K562 (cell line): ENCODE data around the gene EXO5. TPM values are rescaled to one million over a fixed set of nuclear protein-coding genes. Genes with fewer than 3 reads are reported as not detected.

ENCODE experiments used
- ATF7 ChIP-seq: fragments of 450-650 bp; IDR thresholded peaks from 2 replicates; pipeline ENCODE4 v1.7.1; 2014; ENCODE audit warnings: mild to moderate bottlenecking, moderate library complexity
- COPS2 ChIP-seq: fragments of 450-650 bp; conservative IDR thresholded peaks from 2 replicates; pipeline ENCODE4 v1.6.1; 2016; ENCODE audit warnings: mild to moderate bottlenecking, moderate library complexity
- CSDE1 ChIP-seq, 2 experiments: fragments of 450-650 bp; IDR thresholded peaks; 2 replicates each; pipeline ENCODE4 v1.6.1; 2016; ENCODE audit warnings: mild to moderate bottlenecking in 1 of 2
- ILF3 ChIP-seq: fragments of 450-650 bp; IDR thresholded peaks from 2 replicates; pipeline ENCODE4 v1.6.1; 2018; ENCODE audit warnings: antibody characterized with exemption, mild to moderate bottlenecking, moderate library complexity, borderline replicate concordance
- MCM7 ChIP-seq, 2 experiments: fragments of 450-650 bp; IDR thresholded peaks; 2 replicates each; pipeline ENCODE4 v1.6.1; 2016 to 2018
- NFIX ChIP-seq: fragments of 250-450 bp; sonication (Bioruptor Pico); IDR thresholded peaks from 2 replicates; pipeline ENCODE4 v1.4.0; 2020; ENCODE audit warnings: low read depth, mild to moderate bottlenecking, moderate library complexity
- POLR2A ChIP-seq: fragments of 450-650 bp; conservative IDR thresholded peaks from 2 replicates; pipeline ENCODE4 v1.6.1; 2016
- PYGO2 ChIP-seq: fragments of 450-650 bp; IDR thresholded peaks from 2 replicates; pipeline ENCODE4 v1.6.1; 2016; ENCODE audit warnings: mild to moderate bottlenecking, missing genetic modification characterization, moderate library complexity, missing compliant biosample characterization
- RAD21 ChIP-seq, 2 experiments: fragments of 250-450 bp in 1 of 2; fragments of 450-650 bp in 1 of 2; sonication (Bioruptor Pico) in 1 of 2; formaldehyde crosslinking in 1 of 2; IDR thresholded peaks in 1 of 2; conservative IDR thresholded peaks in 1 of 2; 2 replicates each; pipeline versions ENCODE4 v1.4.0 to v1.8.0; 2020 to 2022; ENCODE audit warnings: mild to moderate bottlenecking in 2 of 2, moderate library complexity in 1 of 2
- SAFB2 ChIP-seq: fragments of 200-400 bp; formaldehyde crosslinking; IDR thresholded peaks from 2 replicates; pipeline ENCODE4 v1.6.1; 2018; ENCODE audit warnings: borderline replicate concordance, low read length, low read depth, moderate library complexity; ENCODE audit not compliant: severe bottlenecking
- TCF7 ChIP-seq: sonication (generic); IDR thresholded peaks from 2 replicates; pipeline ENCODE4 v1.6.1; 2016; ENCODE audit warnings: antibody characterized with exemption, borderline replicate concordance
- ZC3H11A ChIP-seq: IDR thresholded peaks from 2 replicates; pipeline ENCODE4 v1.6.1; 2012; ENCODE audit warnings: low read depth, low read length, improper control_type of control experiment
- ZNF263 ChIP-seq: sonication (generic); formaldehyde crosslinking; IDR thresholded peaks from 2 replicates; pipeline ENCODE4 v1.8.0; 2022; ENCODE audit warnings: mild to moderate bottlenecking, missing genetic modification reagents, borderline replicate concordance
- ZNF347 ChIP-seq: fragments of 450-650 bp; formaldehyde crosslinking; IDR thresholded peaks from 2 replicates; pipeline ENCODE4 v1.4.0; 2020; ENCODE audit warnings: low read depth, mild to moderate bottlenecking, moderate library complexity
- polyA plus RNA-seq, 8 experiments: library from polyadenylated mRNA; depleted of rRNA in 4 of 8; stranded (reverse) in 5 of 8; unstranded in 3 of 8; fragments of >200 nt; fragmentation: Nextera tagmentation in 2 of 8; fragmentation: Illumina TruSeq in 1 of 8; extraction: Ambion mirVana in 2 of 8; extraction: Trizol in 1 of 8; gene quantifications; 2 replicates each; pipeline versions ENCODE4 v1.2.1 to v1.2.3, GENCODE V29; 2011 to 2014; ENCODE audit warnings: inconsistent platforms in 1 of 8, missing spikeins in 1 of 8
- total RNA-seq, 7 experiments: library from RNA; depleted of rRNA in 6 of 7; stranded (reverse); fragments of >200 nt in 6 of 7; fragmentation: Illumina TruSeq in 2 of 7; extraction: Trizol in 2 of 7; gene quantifications; 2 replicates each; pipeline versions ENCODE4 v1.2.1 to v1.2.3, GENCODE V29; 2011 to 2021; ENCODE audit warnings: low replicate concordance in 1 of 7
- TF ChIP-seq, protein P1 (sequence below): fragments of 150-350 bp; conservative IDR thresholded peaks from 2 replicates; pipeline ENCODE4 v1.6.1; 2014; ENCODE audit warnings: low read length
- TF ChIP-seq, protein P2 (sequence below): fragments of 450-650 bp; IDR thresholded peaks from 2 replicates; pipeline ENCODE4 v1.6.1; 2018; ENCODE audit warnings: mild to moderate bottlenecking, low read depth; ENCODE audit not compliant: partially characterized antibody
- TF ChIP-seq, protein P3 (sequence below), 2 experiments: fragments of 450-650 bp in 1 of 2; sonication (generic) in 1 of 2; formaldehyde crosslinking in 1 of 2; IDR thresholded peaks in 1 of 2; conservative IDR thresholded peaks in 1 of 2; 2 replicates each; pipeline versions ENCODE4 v1.6.1 to v1.8.1; 2016 to 2023; ENCODE audit warnings: mild to moderate bottlenecking in 2 of 2, moderate library complexity in 2 of 2, inconsistent platforms in 1 of 2, missing genetic modification reagents in 1 of 2
- TF ChIP-seq, protein P4 (sequence below): sonication (generic); formaldehyde crosslinking; IDR thresholded peaks from 2 replicates; pipeline ENCODE4 v1.8.0; 2022; ENCODE audit warnings: missing genetic modification reagents, mild to moderate bottlenecking, moderate library complexity, borderline replicate concordance
- TF ChIP-seq, protein P5 (sequence below): sonication (generic); formaldehyde crosslinking; IDR thresholded peaks from 2 replicates; pipeline ENCODE4 v1.8.1; 2022; ENCODE audit warnings: missing genetic modification reagents

Gene EXO5
- total and polyA plus RNA-seq, 9 of the 15 experiments (the other 6 are each of a cell fraction or from before 2014, with no cell fraction given), result 1.1 to 4.3 (median 2.8) TPM

DNA sequence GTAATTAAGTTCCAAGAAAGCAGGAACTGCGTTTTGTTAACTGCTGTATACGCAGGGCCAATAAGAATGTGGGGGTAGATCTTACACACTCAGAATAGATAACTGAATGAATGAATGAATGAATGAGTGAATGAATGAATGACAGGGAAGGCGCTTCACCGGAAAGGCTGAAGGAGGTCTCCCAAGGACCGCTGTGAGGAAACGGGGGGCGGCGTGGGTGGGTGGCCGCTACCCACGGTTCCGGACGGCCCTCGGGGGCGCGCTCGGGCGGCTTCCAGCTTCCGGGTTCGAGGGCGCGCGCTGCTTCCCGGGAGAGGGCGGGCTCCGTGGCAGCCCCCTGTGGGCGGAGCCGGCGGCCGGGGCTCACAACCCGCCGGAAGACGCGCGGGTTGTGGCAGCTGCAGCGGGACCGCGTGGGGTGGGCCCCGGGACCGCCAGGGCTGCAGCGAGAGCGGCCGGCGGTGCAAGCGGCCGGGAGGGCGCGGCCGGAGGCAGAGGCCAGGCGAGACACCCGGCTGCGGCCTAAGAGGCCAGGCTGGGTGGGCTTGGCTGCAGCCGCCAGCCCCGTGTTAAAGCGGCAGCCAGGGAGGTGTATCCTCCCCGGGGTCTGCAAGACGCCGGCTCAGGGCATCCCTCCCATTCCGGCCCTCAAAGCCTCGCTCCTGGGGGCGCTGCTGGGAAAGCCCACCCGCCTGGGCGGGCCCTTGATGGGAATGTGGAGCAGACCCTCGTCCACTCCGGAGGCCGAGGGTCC, 31.5 kb upstream of the EXO5 start, which contains the start of gene ZFP69 (continued):
- TF ChIP-seq, protein P1, sequence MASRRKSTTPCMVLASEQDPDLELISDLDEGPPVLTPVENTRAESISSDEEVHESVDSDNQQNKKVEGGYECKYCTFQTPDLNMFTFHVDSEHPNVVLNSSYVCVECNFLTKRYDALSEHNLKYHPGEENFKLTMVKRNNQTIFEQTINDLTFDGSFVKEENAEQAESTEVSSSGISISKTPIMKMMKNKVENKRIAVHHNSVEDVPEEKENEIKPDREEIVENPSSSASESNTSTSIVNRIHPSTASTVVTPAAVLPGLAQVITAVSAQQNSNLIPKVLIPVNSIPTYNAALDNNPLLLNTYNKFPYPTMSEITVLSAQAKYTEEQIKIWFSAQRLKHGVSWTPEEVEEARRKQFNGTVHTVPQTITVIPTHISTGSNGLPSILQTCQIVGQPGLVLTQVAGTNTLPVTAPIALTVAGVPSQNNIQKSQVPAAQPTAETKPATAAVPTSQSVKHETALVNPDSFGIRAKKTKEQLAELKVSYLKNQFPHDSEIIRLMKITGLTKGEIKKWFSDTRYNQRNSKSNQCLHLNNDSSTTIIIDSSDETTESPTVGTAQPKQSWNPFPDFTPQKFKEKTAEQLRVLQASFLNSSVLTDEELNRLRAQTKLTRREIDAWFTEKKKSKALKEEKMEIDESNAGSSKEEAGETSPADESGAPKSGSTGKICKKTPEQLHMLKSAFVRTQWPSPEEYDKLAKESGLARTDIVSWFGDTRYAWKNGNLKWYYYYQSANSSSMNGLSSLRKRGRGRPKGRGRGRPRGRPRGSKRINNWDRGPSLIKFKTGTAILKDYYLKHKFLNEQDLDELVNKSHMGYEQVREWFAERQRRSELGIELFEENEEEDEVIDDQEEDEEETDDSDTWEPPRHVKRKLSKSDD, result no peak
- TF ChIP-seq ZNF263 (CRISPR knock-in tag) (no peak), ILF3 (no peak), NFIX (CRISPR knock-in tag) (no peak), PYGO2 (tag) (no peak), ZNF347 (no peak), RAD21 (CRISPR knock-in tag; conservative IDR thresholded peaks at IDR 0.05 in 1 of 2, IDR thresholded peaks at IDR 0.05 in 1 of 2) (no peak), TCF7 (no peak), COPS2 (no peak), ZC3H11A (no peak), POLR2A (peak; percentile 70), SAFB2 (no peak), ATF7 (peak; percentile 59), CSDE1 (IDR thresholded peaks at IDR 0.05) (no peak), MCM7 (IDR thresholded peaks at IDR 0.05) (no peak)
- TF ChIP-seq, protein P2, sequence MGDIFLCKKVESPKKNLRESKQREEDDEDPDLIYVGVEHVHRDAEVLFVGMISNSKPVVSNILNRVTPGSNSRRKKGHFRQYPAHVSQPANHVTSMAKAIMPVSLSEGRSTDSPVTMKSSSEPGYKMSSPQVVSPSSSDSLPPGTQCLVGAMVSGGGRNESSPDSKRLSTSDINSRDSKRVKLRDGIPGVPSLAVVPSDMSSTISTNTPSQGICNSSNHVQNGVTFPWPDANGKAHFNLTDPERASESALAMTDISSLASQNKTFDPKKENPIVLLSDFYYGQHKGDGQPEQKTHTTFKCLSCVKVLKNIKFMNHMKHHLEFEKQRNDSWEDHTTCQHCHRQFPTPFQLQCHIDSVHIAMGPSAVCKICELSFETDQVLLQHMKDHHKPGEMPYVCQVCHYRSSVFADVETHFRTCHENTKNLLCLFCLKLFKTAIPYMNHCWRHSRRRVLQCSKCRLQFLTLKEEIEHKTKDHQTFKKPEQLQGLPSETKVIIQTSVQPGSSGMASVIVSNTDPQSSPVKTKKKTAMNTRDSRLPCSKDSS, result no peak
- TF ChIP-seq, protein P3, sequence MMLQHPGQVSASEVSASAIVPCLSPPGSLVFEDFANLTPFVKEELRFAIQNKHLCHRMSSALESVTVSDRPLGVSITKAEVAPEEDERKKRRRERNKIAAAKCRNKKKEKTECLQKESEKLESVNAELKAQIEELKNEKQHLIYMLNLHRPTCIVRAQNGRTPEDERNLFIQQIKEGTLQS (IDR thresholded peaks at IDR 0.05), result no peak
- TF ChIP-seq, protein P3 (CRISPR knock-in tag; conservative IDR thresholded peaks at IDR 0.05), result no peak
- TF ChIP-seq, protein P4, sequence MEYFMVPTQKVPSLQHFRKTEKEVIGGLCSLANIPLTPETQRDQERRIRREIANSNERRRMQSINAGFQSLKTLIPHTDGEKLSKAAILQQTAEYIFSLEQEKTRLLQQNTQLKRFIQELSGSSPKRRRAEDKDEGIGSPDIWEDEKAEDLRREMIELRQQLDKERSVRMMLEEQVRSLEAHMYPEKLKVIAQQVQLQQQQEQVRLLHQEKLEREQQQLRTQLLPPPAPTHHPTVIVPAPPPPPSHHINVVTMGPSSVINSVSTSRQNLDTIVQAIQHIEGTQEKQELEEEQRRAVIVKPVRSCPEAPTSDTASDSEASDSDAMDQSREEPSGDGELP (CRISPR knock-in tag), result peak; percentile 60; the same call in 1 of the 2 replicates
- TF ChIP-seq, protein P5, sequence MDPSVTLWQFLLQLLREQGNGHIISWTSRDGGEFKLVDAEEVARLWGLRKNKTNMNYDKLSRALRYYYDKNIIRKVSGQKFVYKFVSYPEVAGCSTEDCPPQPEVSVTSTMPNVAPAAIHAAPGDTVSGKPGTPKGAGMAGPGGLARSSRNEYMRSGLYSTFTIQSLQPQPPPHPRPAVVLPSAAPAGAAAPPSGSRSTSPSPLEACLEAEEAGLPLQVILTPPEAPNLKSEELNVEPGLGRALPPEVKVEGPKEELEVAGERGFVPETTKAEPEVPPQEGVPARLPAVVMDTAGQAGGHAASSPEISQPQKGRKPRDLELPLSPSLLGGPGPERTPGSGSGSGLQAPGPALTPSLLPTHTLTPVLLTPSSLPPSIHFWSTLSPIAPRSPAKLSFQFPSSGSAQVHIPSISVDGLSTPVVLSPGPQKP (CRISPR knock-in tag), result no peak
